A549 (cell line): ENCODE data around the gene C11orf86. TPM values are rescaled to one million over a fixed set of nuclear protein-coding genes. Genes with fewer than 3 reads are reported as not detected.

Experiments used
- ATAC-seq, 2 experiments: fragments of 200-7000 bp in 1 of 2; fragments of >200 bp in 1 of 2; cut with Nextera tagmentation in 1 of 2; cut with Tn5 transposase in 1 of 2; 3 replicates each; pipeline versions ENCODE4 v1.8.0 to v1.9.1; 2018 to 2020; ENCODE audit warnings: mild to moderate bottlenecking in 1 of 2, moderate library complexity in 1 of 2
- CTCF ChIA-PET: fragments of 300-600 bp; sonication (Branson Sonifier 250); formaldehyde crosslinking; extraction: SDS; loops from one replicate; lab custom pipeline; 2021; ENCODE audit warnings: antibody characterized with exemption, inconsistent platforms; lab: Yijun Ruan, JAX
- POLR2A ChIA-PET: fragments of 350-600 bp; formaldehyde crosslinking; extraction: SDS; loops from one replicate; lab custom pipeline; 2021; ENCODE audit warnings: antibody characterized with exemption, inconsistent platforms; lab: Yijun Ruan, JAX
- DNase-seq, 2 experiments: peaks; one replicate each; pipeline versions ENCODE4 v3.0.0 to v3.0.0-alpha.2; 2011 to 2016; ENCODE audit warnings: low read depth in 1 of 2, low spot score in 1 of 2
- FAIRE-seq: peaks from 2 replicates; lab custom pipeline; 2011; peaks lifted over from hg19 to GRCh38; lab: Jason Lieb, UNC
- H3K27ac ChIP-seq, 2 experiments: fragments of >200 bp; sonication (Bioruptor Twin); formaldehyde crosslinking; 3 replicates each; pipeline ENCODE4 v1.5.1; 2016 to 2017
- H3K4me1 ChIP-seq: fragments of >200 bp; sonication (Bioruptor Twin); formaldehyde crosslinking; 3 replicates; pipeline ENCODE4 v1.6.1; 2016
- H3K4me2 ChIP-seq: fragments of >200 bp; sonication (Bioruptor Twin); formaldehyde crosslinking; 3 replicates; pipeline ENCODE4 v1.6.1; 2016
- H3K4me3 ChIP-seq: fragments of >200 bp; sonication (Bioruptor Twin); formaldehyde crosslinking; 3 replicates; pipeline ENCODE4 v1.5.1; 2016
- H3K9me3 ChIP-seq: fragments of >200 bp; sonication (Bioruptor Twin); formaldehyde crosslinking; 3 replicates; pipeline ENCODE4 v1.6.1; 2016
- CBX8 ChIP-seq: fragments of 200-600 bp; sonication (generic); IDR thresholded peaks from 2 replicates; pipeline ENCODE4 v1.6.1; 2016
- CEBPB ChIP-seq, 2 experiments: fragments of >200 bp in 1 of 2; sonication (Bioruptor Twin) in 1 of 2; formaldehyde crosslinking in 1 of 2; IDR thresholded peaks; 2 replicates each; pipeline ENCODE4 v1.6.1; 2012 to 2016
- E2F6 ChIP-seq: IDR thresholded peaks from 2 replicates; pipeline ENCODE4 v1.6.1; 2012; ENCODE audit warnings: low read depth, borderline replicate concordance
- EHF ChIP-seq: fragments of 250-450 bp; sonication (Bioruptor Pico); IDR thresholded peaks from 2 replicates; pipeline ENCODE4 v1.5.0; 2020; ENCODE audit warnings: mild to moderate bottlenecking
- ESRRA ChIP-seq: fragments of 150-350 bp; IDR thresholded peaks from 2 replicates; pipeline ENCODE4 v1.6.1; 2014; ENCODE audit warnings: mild to moderate bottlenecking, low read length, borderline replicate concordance
- FOXS1 ChIP-seq: fragments of 250-450 bp; sonication (Bioruptor Pico); IDR thresholded peaks from 2 replicates; pipeline ENCODE4 v1.5.0; 2020; ENCODE audit warnings: mild to moderate bottlenecking, moderate library complexity
- HDAC2 ChIP-seq: fragments of 200-600 bp; sonication (generic); IDR thresholded peaks from 2 replicates; pipeline ENCODE4 v1.6.1; 2016
- HEYL ChIP-seq: fragments of 250-450 bp; sonication (Bioruptor Pico); IDR thresholded peaks from 2 replicates; pipeline ENCODE4 v1.8.0; 2021; ENCODE audit warnings: mild to moderate bottlenecking, moderate library complexity
- HOXA7 ChIP-seq: fragments of 250-450 bp; sonication (Bioruptor Pico); IDR thresholded peaks from 2 replicates; pipeline ENCODE4 v1.5.0; 2020; ENCODE audit warnings: mild to moderate bottlenecking, moderate library complexity
- JUN ChIP-seq, 2 experiments: fragments of >200 bp; sonication (Bioruptor Twin); formaldehyde crosslinking; IDR thresholded peaks; 2 replicates in 1 of 2; 3 replicates in 1 of 2; pipeline ENCODE4 v1.6.1; 2016 to 2017
- JUNB ChIP-seq: fragments of >200 bp; sonication (Bioruptor Twin); formaldehyde crosslinking; IDR thresholded peaks from 2 replicates; pipeline ENCODE4 v1.6.1; 2016
- KDM1A ChIP-seq: fragments of 200-600 bp; sonication (generic); IDR thresholded peaks from 2 replicates; pipeline ENCODE4 v1.6.1; 2016; ENCODE audit warnings: low read depth, mild to moderate bottlenecking
- KDM5A ChIP-seq: fragments of 200-600 bp; sonication (generic); IDR thresholded peaks from 2 replicates; pipeline ENCODE4 v1.6.1; 2016; ENCODE audit warnings: antibody characterized with exemption, mild to moderate bottlenecking
- MAFK ChIP-seq: fragments of 450-650 bp; IDR thresholded peaks from 2 replicates; pipeline ENCODE4 v1.6.1; 2014; ENCODE audit not compliant: partially characterized antibody
- MAZ ChIP-seq: fragments of 150-350 bp; IDR thresholded peaks from 2 replicates; pipeline ENCODE4 v1.6.1; 2014; ENCODE audit warnings: antibody characterized with exemption, low read depth, low read length, borderline replicate concordance
- MYC ChIP-seq: IDR thresholded peaks from 2 replicates; pipeline ENCODE4 v1.6.1; 2012; ENCODE audit warnings: mild to moderate bottlenecking, inconsistent platforms, low read length, improper control_type of control experiment, borderline replicate concordance
- PBX3 ChIP-seq: IDR thresholded peaks from 2 replicates; pipeline ENCODE4 v1.6.1; 2012
- POLR2A ChIP-seq: IDR thresholded peaks from 2 replicates; pipeline ENCODE4 v1.6.1; 2012; ENCODE audit warnings: mild to moderate bottlenecking, low read length
- RAD21 ChIP-seq, 2 experiments: fragments of >200 bp in 1 of 2; sonication (Bioruptor Twin) in 1 of 2; formaldehyde crosslinking in 1 of 2; IDR thresholded peaks in 1 of 2; conservative IDR thresholded peaks in 1 of 2; 2 replicates in 1 of 2; 3 replicates in 1 of 2; pipeline ENCODE4 v1.6.1; 2012 to 2018; ENCODE audit warnings: inconsistent platforms in 1 of 2
- RCOR1 ChIP-seq: fragments of 150-350 bp; IDR thresholded peaks from 2 replicates; pipeline ENCODE4 v1.6.1; 2014; ENCODE audit warnings: antibody characterized with exemption, low read length, low read depth
- REST ChIP-seq: fragments of 200-600 bp; sonication (generic); IDR thresholded peaks from 2 replicates; pipeline ENCODE4 v1.6.1; 2016; ENCODE audit warnings: antibody characterized with exemption, mild to moderate bottlenecking, moderate library complexity
- RFX5 ChIP-seq: fragments of 450-650 bp; IDR thresholded peaks from 2 replicates; pipeline ENCODE4 v1.7.1; 2014; ENCODE audit warnings: antibody characterized with exemption, mild to moderate bottlenecking, moderate library complexity
- SREBF2 ChIP-seq: fragments of 450-650 bp; IDR thresholded peaks from 2 replicates; pipeline ENCODE4 v1.6.1; 2014; ENCODE audit warnings: mild to moderate bottlenecking, moderate library complexity
- WGBS: methylation state at CpG from one replicate; pipeline ENCODE4 v1.1.6; 2017; ENCODE audit errors: missing lambda C conversion rate; 5-methylcytosine and 5-hydroxymethylcytosine counted together
- polyA plus RNA-seq, 4 experiments: library from polyadenylated mRNA; depleted of rRNA in 3 of 4; stranded (reverse); fragments of >200 nt; fragmentation: RNase III in 1 of 4; extraction: RNeasy Plus Mini Kit Qiagen cat#74134 plus additional on column Dnase treatment in 1 of 4; gene quantifications; 2 replicates in 3 of 4; 3 replicates in 1 of 4; pipeline ENCODE4 v1.2.3, GENCODE V29; 2011 to 2017
- TF ChIP-seq, protein P1 (sequence below): fragments of >200 bp; sonication (Bioruptor Twin); formaldehyde crosslinking; IDR thresholded peaks from 3 replicates; pipeline ENCODE4 v1.6.1; 2016

The C11orf86 gene
- polyA plus RNA-seq, 2 of the 4 experiments (the other 2 are of a cell fraction): 9.3 to 56.4 TPM

DNA sequence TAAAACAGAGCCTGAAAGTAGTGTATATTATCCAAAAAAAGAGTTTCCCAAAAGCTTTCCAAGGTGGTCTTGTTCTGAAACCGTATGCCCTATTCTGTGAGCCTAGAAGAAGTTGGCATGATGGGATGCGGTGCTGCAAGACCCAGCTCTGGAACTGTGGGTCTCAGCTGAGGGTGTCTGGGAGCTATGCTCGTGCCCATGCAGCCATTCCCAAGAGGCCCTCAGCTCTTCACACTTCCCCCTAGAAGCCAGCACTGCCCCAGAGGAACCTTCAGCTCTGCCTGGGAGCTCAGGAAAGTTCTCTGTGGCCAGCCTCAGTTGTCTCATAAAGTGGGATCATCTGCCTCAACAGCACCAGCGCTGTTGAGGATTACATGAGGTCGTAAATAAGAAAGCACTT lies 41.4 kb downstream of the C11orf86 start:
- H3K4me1 ChIP-seq: no peaks in the 10 kb centered on the region
- ChIA-PET CTCF (interaction anchor here (0.8 to 1.4 kb wide), 5 partner anchors 10 to 136 kb away, joined by 3 to 6 read pairs (median 3); no protein-coding TSS in a partner anchor), POLR2A (no interaction called here)
- FAIRE-seq (no peak), DNase-seq (no peak), ATAC-seq (no peak)
- no peak overlapping the region; a peak in 1 of 6 replicates for H3K27ac ChIP-seq
- H3K4me2 ChIP-seq: no peak overlapping the region
- H3K9me3 ChIP-seq: no peaks in the 10 kb centered on the region
- no peak overlapping the region for H3K4me3 ChIP-seq
- WGBS: 89% methylated on average over 5 of the region's 5 CpGs
- TF ChIP-seq EHF (CRISPR knock-in tag) (no peak), JUN (IDR thresholded peaks at IDR 0.05) (no peak), MAZ (no peak), HEYL (CRISPR knock-in tag) (no peak), ESRRA (no peak), REST (no peak), SREBF2 (no peak), RAD21 (conservative IDR thresholded peaks at IDR 0.05 in 1 of 2, IDR thresholded peaks at IDR 0.05 in 1 of 2) (no peak), JUNB (no peak), E2F6 (no peak), CBX8 (no peak), POLR2A (no peak), MYC (no peak), RCOR1 (no peak), KDM1A (no peak), CEBPB (IDR thresholded peaks at IDR 0.05) (no peak), KDM5A (no peak), FOXS1 (CRISPR knock-in tag) (no peak), RFX5 (no peak), MAFK (no peak)

- Histone ChIP-seq H3K27ac (peak overlapping the region in 1 of 2 experiments; percentile 64; a peak in 1 of 6 replicates), H3K4me2 (no peak overlapping the region), H3K4me1 (peaks cover 24% of the 10 kb centered on the region), H3K9me3 (no peaks in the 10 kb centered on the region), H3K4me3 (no peak overlapping the region)
- 95% methylated on average over 6 of the region's 6 CpGs for WGBS
- no peak for DNase-seq
- FAIRE-seq: no peak
- ChIA-PET POLR2A (no interaction called here), CTCF (interaction anchor here (0.7 to 10.6 kb wide), 31 partner anchors 10 to 242 kb away, joined by 3 to 67 read pairs (median 5); partner anchors contain the start of gene RCE1)
- no peak for ATAC-seq
- no peak for TF ChIP-seq HOXA7 (CRISPR knock-in tag)
- no peak for TF ChIP-seq SREBF2
- TF ChIP-seq PBX3: no peak
- TF ChIP-seq, protein P1, sequence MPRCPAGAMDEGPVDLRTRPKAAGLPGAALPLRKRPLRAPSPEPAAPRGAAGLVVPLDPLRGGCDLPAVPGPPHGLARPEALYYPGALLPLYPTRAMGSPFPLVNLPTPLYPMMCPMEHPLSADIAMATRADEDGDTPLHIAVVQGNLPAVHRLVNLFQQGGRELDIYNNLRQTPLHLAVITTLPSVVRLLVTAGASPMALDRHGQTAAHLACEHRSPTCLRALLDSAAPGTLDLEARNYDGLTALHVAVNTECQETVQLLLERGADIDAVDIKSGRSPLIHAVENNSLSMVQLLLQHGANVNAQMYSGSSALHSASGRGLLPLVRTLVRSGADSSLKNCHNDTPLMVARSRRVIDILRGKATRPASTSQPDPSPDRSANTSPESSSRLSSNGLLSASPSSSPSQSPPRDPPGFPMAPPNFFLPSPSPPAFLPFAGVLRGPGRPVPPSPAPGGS: no peak
- no peak for TF ChIP-seq RCOR1
- no peak for TF ChIP-seq HDAC2
- no peak for TF ChIP-seq POLR2A
These were observed 45.8 kb downstream of the C11orf86 start for GRCh38 chr11:67020949-67021348.
